ENCODE data around the gene PHF2.

The PHF2 gene

DNA sequence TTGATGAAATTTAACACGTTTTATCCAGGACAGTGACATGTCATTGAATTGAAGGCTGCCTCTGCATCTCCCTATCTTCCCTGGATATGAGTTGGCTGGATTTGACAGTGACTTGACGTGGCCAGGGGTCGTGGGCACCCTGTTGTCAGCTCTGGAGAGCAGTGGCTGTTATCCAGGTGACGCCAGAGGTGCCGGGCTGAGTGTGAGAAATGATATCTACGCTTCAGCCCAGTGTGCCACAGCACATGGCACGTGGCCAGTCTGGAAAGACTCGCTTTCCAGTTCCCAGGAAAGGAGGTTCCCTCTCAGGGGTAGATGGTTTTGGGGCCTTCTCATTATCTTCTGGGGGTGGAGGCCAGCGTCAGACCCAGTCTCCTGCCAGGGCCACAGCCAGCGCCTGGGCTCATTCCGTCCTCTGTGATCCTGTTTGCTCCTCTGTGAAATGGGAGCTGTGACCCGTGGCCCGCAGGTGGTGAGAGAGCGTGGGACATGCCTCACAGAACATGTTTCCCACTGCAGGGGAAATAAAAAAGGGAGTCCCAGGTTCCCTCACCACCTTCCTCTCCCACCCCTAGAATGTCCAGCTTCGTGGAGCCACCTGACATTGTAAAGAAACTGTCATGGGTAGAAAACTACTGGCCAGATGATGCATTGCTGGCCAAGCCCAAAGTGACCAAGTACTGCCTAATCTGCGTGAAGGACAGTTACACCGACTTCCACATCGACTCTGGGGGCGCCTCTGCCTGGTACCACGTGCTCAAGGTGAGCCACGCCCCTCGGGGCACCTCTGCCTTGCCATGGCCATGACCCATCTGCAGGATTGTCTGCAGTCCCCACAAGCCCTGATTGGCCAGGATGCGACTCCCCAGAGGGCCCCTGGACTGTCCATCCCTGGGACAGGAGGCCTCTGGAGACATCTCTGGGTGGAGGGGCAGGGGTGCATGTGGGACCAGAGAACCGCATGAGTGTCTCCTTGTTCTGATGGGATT, 76.5 kb downstream of the PHF2 start:
- DNase-seq (ENCODE audit: low read depth in 2 of 2) = no peak

GRCh38 chr9:93653760-93654159, 77.4 kb downstream of the PHF2 start:
- no peak for DNase-seq (ENCODE audit: low read depth in 2 of 2)

DNA sequence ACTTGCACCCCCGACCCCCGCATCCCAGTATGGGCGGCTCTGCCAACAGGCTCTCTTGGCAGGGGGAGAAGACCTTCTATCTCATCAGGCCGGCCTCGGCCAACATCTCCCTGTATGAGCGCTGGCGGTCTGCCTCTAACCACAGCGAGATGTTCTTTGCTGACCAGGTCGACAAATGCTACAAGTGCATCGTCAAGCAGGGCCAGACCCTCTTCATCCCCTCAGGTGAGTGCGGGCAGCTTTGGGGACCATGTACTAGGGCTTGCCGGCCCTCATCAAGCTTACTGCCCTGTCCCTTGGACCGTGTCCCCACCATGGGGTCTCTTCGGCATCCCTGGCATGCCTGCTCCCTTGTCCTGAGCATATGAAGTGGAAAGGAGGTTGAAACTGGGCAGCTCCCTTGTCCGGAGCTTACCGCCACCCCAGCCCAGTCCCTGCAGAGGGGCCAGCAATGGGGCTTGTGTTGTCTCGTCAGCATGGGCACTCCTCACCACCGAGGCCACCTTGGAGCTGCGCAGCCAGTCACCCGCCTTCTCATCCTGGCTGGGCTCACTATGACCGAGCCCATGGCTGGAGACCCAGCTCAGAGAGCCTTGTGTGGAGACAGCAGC, 78.1 kb downstream of the PHF2 start:
- DNase-seq (ENCODE audit: low read depth in 2 of 2) = no peak

- DNase-seq (ENCODE audit: low read depth in 2 of 2) = no peak
Observed at GRCh38 chr9:93655621-93656425, 79.4 kb downstream of the PHF2 start.

DNA sequence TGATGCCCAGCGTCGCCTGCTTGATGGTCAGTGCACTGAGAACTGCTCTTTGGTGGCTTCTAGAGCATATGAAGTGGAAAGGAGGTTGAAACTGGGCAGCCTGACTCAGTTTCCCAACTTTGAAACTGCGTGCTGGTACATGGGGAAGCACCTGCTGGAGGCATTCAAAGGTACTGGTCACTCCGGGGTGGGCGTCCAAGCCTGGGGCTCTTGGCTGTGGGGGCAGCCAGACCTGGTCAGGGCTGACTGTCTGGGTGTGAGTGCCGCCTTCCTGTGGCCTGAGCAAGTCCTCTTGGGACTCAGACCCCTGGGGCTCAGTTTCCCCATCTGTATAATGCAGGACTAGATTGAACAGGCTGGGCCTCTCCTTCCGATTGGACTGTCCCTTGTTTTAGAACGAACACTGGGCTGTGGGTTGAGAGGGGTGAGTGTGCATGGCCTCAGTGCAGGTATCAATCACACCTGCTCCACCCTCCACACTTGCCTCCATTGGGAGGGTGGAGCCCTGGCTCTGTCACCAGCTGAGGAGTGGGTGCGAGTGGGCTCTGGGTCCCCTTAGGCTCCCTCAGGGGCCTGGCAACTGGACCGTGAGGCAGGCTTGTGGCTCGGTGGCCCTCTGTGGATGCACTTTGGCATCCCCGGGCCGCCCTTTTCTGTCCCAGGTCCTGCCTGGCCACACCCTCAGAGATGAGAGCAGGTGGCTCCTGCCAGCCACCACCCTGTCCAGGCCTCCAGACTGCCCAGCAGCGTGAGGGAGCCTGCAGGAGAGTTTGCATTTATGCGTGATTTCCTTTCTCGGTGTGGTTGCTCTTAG, 80.2 kb downstream of the PHF2 start:
- DNase-seq (ENCODE audit: low read depth in 2 of 2) = no peak

DNA sequence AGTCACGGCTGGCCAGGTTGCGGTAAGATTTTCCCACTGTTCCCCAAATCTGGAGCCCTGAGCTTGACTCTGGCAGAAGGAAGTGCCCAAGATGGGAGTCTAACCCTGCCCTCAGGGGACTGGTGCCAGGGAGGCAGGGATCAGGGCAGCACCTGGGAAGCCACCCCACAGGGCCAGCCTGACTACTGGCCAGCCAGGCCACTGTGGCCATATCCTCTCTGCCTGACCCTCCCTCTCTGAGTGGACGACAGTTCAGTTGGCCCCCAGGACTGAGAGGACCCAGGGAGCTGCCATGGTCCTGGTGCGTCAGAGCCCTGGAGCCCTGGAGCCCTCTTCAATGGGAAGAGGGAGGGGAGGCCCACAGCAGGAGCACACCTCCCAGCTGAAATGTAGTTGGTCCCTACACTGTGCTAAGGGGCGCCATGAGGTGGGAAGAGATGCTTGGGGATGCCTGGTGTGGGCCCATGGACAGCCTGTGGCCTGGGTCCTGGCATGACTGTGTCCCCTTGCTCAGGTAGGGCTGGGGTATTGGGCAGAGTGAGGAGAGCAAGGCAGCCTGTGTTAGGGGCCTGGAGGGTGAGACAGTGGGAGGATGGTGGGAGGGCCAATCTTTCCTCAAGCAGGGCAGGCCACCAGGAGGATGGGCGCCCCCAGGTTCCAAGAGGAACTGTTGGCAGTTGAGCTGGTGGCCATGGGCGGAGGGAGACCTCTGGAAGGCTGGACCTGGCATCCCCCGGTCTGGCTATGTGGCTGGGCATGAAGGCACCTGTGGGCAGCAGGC, 81.1 kb downstream of the PHF2 start:
- DNase-seq (ENCODE audit: low read depth in 2 of 2) = no peak

DNA sequence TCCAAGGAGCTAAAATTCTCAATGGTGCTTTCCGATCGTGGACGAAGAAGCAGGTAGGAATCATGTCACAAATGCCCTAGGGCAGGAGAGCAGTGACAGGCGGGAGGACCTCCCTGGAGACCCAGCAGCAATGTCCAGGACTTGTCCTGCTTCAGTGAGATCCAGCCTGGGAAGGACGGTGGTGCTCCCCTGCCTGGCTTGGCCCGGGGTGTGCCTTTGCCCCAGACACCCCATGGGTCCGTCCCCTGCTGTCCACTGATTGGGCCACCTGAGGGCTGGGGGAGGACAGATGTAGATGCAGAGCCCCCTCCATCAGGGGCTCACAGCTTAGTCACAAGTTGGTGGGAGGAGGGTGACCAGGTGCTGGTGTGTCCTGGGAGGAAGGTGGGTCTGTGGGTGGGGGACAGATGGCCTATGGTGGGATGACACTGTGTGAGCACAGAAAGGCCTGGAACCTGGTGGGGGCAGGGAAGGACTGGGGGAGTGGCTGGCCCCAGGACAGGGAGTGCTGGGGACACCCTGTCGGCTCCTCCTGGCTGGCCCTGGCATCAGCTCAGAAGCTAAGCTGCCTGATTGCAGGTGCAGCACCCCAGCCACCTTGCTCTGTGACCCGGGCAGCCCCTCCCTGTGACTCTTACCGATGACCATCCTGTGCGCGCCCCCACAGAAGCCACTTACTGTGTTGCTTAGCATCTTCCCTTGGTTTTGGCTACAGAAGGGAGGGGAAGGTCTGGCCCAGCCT, 82.0 kb downstream of the PHF2 start:
- DNase-seq (ENCODE audit: low read depth in 2 of 2) = no peak

DNA sequence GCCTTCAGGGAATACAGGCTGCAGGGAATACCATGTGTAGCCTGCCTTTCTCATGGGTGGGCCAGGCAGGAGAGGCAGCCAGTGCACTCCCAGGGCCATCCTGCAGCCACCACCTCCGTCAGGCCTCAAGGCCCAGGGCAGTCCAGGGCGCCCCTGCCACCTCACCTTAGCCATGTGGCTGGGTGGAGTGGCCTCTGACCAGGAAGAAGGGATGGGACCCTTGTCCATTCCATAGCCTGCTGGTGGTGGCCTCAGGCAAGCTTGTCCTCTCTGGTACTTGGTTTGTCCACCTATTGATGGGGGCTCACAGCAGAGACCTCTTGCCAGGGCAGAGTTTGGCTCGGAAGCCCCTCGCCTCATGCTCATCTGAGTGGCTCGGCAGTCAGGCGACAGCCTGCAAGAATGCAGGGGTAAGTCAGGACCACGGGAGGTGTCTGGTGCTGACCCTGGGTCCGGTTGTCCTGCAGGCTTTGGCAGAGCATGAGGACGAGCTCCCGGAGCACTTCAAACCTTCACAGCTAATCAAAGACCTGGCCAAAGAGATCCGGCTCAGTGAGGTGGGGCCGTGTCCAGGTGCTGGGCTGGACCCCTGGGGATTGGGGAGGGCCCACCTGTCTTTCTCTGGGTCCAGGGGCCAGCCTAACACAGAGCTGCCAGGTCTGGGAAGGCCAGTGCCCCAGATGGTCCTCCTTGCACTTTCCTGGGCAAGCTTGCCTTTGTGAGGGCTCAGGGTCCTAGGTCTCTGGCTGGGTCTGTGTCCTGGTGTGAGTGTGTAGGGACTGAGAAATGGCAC, 82.9 kb downstream of the PHF2 start:
- no peak for DNase-seq (ENCODE audit: low read depth in 2 of 2)

- no peak for DNase-seq (ENCODE audit: low read depth in 2 of 2)
Observed at GRCh38 chr9:93659837-93660177, 83.4 kb downstream of the PHF2 start.

GRCh38 chr9:93660352-93661046, 84.1 kb downstream of the PHF2 start:
- DNase-seq (ENCODE audit: low read depth in 2 of 2) = no peak

DNA sequence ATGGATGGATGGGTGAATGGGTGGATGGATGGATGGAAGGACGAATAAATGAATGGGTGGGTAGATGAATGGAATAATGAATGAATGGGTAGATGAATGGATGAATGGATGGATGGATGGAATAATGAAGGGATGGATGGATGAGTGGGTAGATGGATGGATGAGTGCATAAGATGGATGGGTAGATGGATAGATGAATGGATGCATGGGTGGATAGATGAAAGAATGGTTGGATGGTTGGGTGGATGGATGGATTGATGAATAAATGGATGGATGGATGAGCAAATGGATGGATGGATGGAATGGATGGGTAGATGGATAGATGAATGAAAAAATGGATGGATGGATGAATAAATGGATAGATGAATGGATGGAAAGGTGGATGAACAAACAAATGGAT, 85.2 kb downstream of the PHF2 start:
- no peak for DNase-seq (ENCODE audit: low read depth in 2 of 2)

- DNase-seq (ENCODE audit: low read depth in 2 of 2) = no peak
Observed at GRCh38 chr9:93662016-93662638, 85.7 kb downstream of the PHF2 start.

DNA sequence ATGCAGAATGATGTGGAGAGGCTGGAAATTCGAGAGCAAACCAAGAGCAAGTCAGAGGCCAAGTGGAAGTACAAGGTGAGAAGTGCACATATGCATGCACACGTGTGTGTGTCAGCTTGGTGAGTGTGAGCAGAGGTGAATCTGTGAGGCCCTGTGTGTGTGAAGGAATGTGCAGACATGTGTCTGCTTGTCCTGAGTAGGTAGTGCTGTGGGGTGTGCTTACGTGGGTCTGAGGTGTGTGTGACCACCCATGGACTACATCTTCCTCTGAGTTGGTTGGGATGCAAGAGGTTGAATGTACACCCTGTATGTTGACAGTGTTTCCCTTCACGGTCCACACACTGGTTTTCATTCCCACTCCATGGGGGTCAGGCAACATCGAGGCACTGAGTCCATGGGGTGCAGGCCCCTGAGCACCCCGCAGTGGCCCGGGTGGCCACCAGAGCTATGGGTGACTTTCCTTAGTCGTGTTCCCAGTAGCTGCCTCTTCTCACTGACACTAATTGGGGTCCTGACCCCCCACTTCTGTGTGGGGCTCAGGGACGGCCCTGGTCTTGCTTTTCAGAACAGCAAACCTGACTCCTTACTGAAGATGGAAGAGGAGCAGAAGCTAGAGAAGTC, 86.7 kb downstream of the PHF2 start:
- DNase-seq (ENCODE audit: low read depth in 2 of 2) = no peak

- no peak for DNase-seq (ENCODE audit: low read depth in 2 of 2)
Observed at GRCh38 chr9:93663877-93664548, 87.6 kb downstream of the PHF2 start.

GRCh38 chr9:93664549-93665120, 88.3 kb downstream of the PHF2 start:
- no peak for DNase-seq (ENCODE audit: low read depth in 2 of 2)

GRCh38 chr9:93665128-93665636, 88.8 kb downstream of the PHF2 start:
- no peak for DNase-seq (ENCODE audit: low read depth in 2 of 2)
